Mucosa of descending colon (tissue), 3 donors: ENCODE data around the gene HIPK4. TPM values are rescaled to one million over a fixed set of nuclear protein-coding genes. Genes with fewer than 3 reads are reported as not detected.

Experiments used
- ATAC-seq: fragments of 200-7000 bp; cut with Tn5 transposase; one replicate; pipeline ENCODE4 v1.9.1; 2020; ENCODE audit warnings: mild to moderate bottlenecking, moderate library complexity
- DNase-seq, 3 donors: peaks; one replicate each; pipeline ENCODE4 v3.0.0-alpha.2; 2020
- H3K36me3 ChIP-seq: fragments of 200-600 bp; one replicate; pipeline ENCODE4 v1.8.0; 2021; ENCODE audit warnings: low read depth, mild to moderate bottlenecking
- H3K4me1 ChIP-seq: fragments of 200-600 bp; one replicate; pipeline ENCODE4 v1.8.0; 2021; ENCODE audit warnings: low read depth, mild to moderate bottlenecking
- H3K4me3 ChIP-seq: fragments of 200-600 bp; one replicate; pipeline ENCODE4 v1.8.0; 2021; ENCODE audit warnings: mild to moderate bottlenecking
- H3K9me3 ChIP-seq: fragments of 200-600 bp; one replicate; pipeline ENCODE4 v1.8.0; 2021; ENCODE audit warnings: mild to moderate bottlenecking
- intact Hi-C, 2 donors: fragments of 100-400 bp; cut with DNase I in 1 of 2; cut with micrococcal nuclease in 1 of 2; formaldehyde crosslinking; loops; one replicate each; pipeline versions ENCODE4 v1.11.0 to v1.11.1; 2022; cut with DNase I, micrococcal nuclease
- total RNA-seq, 3 donors: library from RNA; stranded (reverse); fragmentation: NEBNext Ultra II Directional in 2 of 3; extraction: Animal tissue kit (Norgen Biotek cat#: 25700) in 2 of 3; gene quantifications; one replicate each; pipeline versions ENCODE4 v1.2.1 to v1.2.4, GENCODE V29; 2021 to 2023
- TF ChIP-seq, protein P1 (sequence below): fragments of 200-600 bp; IDR thresholded peaks from one replicate; pipeline ENCODE4 v1.8.0; 2022; ENCODE audit warnings: antibody characterized with exemption, mild to moderate bottlenecking
- donor health status: DM: no; HTN: no; CAD: no; lungs with moderate emphysema.
- donor health status: DM: no; HTN: no; CAD: no.
- donor health status: DM: no; HTN: yes; CAD: no.

Gene HIPK4
- total RNA-seq, 3 donors from 2014 or later = 0.19 TPM; not detected in 2

DNA sequence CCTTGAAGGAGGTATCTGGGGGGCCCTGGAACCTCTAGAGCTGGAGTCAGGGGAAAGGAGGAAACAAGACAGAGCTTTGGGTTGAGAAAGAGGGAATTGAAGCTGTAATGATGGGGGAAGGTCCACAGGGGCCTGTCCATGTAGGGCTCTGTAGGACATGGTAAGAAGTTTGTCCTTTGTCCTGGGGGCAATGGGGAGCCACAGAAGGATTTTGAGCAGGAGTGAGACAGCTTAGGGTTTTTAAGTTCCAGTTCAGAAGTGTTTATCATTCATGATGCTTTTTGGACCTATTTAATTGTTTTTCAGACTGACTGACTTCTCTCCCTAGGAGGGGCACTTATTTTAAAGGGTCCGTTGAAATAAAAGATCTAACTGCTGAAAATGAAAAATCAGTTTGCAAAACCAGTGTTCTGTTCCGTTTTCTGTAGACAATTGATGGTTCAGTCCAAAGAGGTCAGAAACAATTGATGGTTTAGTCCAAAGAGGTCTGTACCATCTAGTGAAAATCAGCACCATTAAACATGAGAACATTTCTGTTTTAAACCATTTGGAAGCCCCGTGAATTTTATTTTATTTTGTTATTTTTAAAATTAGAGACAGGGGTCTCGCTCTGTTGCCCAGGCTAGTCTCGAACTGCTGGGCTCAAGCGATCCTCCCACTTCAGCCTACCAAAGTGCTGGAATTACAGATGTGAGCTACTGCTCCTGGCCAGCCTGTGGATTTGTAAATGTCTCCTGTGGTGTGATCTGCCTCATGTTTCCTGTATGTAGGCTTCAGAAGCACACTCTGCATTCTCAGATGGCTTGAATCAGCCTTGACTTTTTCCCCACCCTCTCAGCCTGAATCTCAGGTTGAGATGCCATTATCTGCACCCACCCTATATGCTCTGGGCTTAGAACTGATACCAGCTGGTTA is 33.0 kb downstream of the HIPK4 start:
- no peak overlapping the region for H3K4me3 ChIP-seq
- ATAC-seq (no peak), DNase-seq (no peak)
- no peaks in the 10 kb centered on the region for H3K36me3 ChIP-seq
- intact Hi-C loops = no loop called here
- H3K9me3 ChIP-seq = no peaks in the 10 kb centered on the region
- no peaks in the 10 kb centered on the region for H3K4me1 ChIP-seq
- TF ChIP-seq, protein P1, sequence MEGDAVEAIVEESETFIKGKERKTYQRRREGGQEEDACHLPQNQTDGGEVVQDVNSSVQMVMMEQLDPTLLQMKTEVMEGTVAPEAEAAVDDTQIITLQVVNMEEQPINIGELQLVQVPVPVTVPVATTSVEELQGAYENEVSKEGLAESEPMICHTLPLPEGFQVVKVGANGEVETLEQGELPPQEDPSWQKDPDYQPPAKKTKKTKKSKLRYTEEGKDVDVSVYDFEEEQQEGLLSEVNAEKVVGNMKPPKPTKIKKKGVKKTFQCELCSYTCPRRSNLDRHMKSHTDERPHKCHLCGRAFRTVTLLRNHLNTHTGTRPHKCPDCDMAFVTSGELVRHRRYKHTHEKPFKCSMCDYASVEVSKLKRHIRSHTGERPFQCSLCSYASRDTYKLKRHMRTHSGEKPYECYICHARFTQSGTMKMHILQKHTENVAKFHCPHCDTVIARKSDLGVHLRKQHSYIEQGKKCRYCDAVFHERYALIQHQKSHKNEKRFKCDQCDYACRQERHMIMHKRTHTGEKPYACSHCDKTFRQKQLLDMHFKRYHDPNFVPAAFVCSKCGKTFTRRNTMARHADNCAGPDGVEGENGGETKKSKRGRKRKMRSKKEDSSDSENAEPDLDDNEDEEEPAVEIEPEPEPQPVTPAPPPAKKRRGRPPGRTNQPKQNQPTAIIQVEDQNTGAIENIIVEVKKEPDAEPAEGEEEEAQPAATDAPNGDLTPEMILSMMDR = no peak

DNA sequence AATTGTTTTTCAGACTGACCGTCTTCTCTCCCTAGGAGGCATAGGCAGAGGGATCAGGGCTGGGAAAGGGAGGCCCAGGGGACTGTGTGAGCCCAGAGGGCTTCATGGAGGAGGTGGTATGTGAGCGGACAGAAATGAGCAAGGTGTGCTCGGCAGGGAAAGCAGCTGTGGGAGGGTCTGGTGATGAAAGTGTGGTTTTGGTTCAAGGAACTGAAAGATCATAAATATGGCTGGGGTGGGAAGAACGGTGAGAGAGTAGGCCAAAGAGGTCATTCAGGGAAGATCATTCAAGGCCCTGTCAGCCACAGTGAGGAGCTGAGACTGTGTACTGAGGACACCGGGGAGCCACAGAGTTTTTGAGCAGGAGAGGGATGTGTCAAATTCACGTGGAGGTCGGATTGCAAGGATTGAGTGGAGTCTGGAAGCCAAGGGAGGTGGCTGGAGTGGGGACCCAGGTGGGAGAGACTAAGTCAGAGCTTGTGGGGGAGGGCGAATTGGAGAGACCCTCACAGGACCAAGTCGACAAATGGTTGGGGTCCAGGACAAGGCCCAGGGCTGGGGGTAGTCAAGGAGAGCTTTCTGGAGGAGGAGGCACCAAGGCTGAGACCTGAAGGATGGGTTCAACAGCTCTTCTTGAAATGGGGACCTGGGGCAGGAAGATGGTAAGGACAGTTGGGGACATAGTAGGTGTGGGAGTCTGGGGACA is 33.9 kb downstream of the HIPK4 start:
- DNase-seq (no peak), ATAC-seq (no peak)
- Histone ChIP-seq H3K9me3 (no peaks in the 10 kb centered on the region), H3K36me3 (no peaks in the 10 kb centered on the region), H3K4me1 (no peaks in the 10 kb centered on the region), H3K4me3 (no peak overlapping the region)
- TF ChIP-seq, protein P1 = no peak
- intact Hi-C loops = no loop called here

DNA sequence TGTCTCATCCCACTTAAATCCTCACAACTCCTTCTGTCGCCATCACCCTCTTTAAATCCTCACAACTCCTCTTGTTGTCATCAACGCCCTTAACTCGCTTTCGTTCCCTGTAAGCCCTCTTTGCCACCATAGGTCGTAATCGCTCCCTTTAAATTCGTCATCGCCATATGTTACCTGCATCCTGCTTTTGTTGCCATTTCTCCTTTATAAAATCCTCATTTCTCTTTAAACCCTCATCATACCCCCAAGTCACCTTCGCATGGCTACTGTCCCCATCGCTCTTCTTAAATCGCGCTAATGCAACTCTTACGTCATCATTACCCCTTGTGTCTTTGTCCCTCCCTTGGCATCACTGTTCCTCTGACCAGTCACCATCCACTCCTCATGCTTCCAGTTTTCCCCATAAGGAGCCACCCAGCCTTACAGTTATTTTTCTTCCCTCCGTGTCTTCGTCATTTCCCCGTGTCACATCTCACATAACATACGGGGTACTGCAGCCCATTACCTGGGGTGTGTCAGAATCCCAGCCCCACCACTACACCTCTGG is 40.9 kb downstream of the HIPK4 start:
- H3K4me3 ChIP-seq = peak overlapping the region; percentile 65
- peaks cover 9% of the 10 kb centered on the region for H3K4me1 ChIP-seq
- no peaks in the 10 kb centered on the region for H3K36me3 ChIP-seq
- ATAC-seq (no peak), DNase-seq (peak in 1 of 3 donors; percentile 23)
- intact Hi-C loops = no loop called here
- TF ChIP-seq, protein P1 = no peak
- no peaks in the 10 kb centered on the region for H3K9me3 ChIP-seq

GRCh38 chr19:40348125-40348913 is 41.7 kb downstream of the HIPK4 start, which contains the start of the genes C19orf47 and PLD3:
C19orf47 (minus strand) TSS chr19:40348397; CDS start chr19:40341857, 6,540 bp downstream.
PLD3 (plus strand) TSS chr19:40348695; CDS start chr19:40366484, 17,789 bp downstream.
- Histone ChIP-seq H3K36me3 (no peaks in the 10 kb centered on the region), H3K4me1 (peaks cover 9% of the 10 kb centered on the region), H3K9me3 (no peaks in the 10 kb centered on the region), H3K4me3 (peak within 1 kb of the TSS; percentile 65)
- TF ChIP-seq, protein P1 = no peak
- peak; percentile 99 to 100 (median 99) for DNase-seq
- ATAC-seq = peak; percentile 99
- intact Hi-C loops = no loop called here

DNA sequence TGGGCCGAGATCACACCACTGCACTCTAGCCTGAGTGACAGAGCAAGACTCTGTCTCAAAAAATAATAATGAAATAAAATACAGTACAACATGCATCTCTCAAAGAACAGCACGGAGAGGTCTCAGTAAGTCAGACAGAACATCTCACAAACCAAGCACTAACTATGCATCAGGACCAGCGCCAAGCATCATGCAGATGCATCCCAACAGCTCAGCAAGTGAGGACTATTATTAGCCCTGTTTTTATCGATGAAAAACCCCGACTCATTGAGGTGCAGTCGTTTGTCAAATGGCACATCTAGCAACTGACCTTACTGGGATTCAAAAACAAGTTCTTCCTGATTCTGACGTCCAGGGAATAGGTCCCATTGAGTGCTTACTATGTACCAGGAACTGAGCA is 45.6 kb downstream of the HIPK4 start:
- Histone ChIP-seq H3K36me3 (no peaks in the 10 kb centered on the region), H3K4me1 (peaks cover 7% of the 10 kb centered on the region), H3K4me3 (no peak overlapping the region), H3K9me3 (no peaks in the 10 kb centered on the region)
- no peak for DNase-seq
- intact Hi-C loops = no loop called here
- TF ChIP-seq, protein P1 = no peak
- ATAC-seq = no peak
